ENCODE measurements around the gene PDZD2.
A peak's percentile ranks its signal among the peaks of the same experiment; 100 is the strongest.
"Not testable (repeated sequence)": the region's sequence is repeated elsewhere in the genome, so short reads cannot be mapped to it uniquely, and the experiment has no call there.

The PDZD2 gene

GRCh38 chr5:32090755-32091128 lies 451.8 kb downstream of the PDZD2 start:
- no peak for DNase-seq (ENCODE audit: low read depth in 3 of 3, low spot score in 1 of 3)

- peak; percentile 14 to 36 (median 27) for DNase-seq (ENCODE audit: low read depth in 3 of 3, low spot score in 1 of 3)
Measured at GRCh38 chr5:32092938-32093812, 454.2 kb downstream of the PDZD2 start.

- no peak for DNase-seq (ENCODE audit: low read depth in 3 of 3, low spot score in 1 of 3)
Measured at GRCh38 chr5:32094691-32095090, 455.8 kb downstream of the PDZD2 start.

- no peak for DNase-seq (ENCODE audit: low read depth in 3 of 3, low spot score in 1 of 3)
Measured at GRCh38 chr5:32095261-32095671, 456.3 kb downstream of the PDZD2 start.

- no peak for DNase-seq (ENCODE audit: low read depth in 3 of 3, low spot score in 1 of 3)
Measured at GRCh38 chr5:32096891-32097595, 458.1 kb downstream of the PDZD2 start.

- DNase-seq (ENCODE audit: low read depth in 3 of 3, low spot score in 1 of 3) = no peak
Measured at GRCh38 chr5:32098291-32098690, 459.4 kb downstream of the PDZD2 start.

GRCh38 chr5:32098890-32099310 lies 460.0 kb downstream of the PDZD2 start:
- no peak for DNase-seq (ENCODE audit: low read depth in 3 of 3, low spot score in 1 of 3)

GRCh38 chr5:32099486-32100035 lies 460.6 kb downstream of the PDZD2 start:
- DNase-seq (ENCODE audit: low read depth in 3 of 3, low spot score in 1 of 3) = no peak

- DNase-seq (ENCODE audit: low read depth in 3 of 3, low spot score in 1 of 3) = no peak
Measured at GRCh38 chr5:32100230-32100629, 461.3 kb downstream of the PDZD2 start.

- DNase-seq (ENCODE audit: low read depth in 3 of 3, low spot score in 1 of 3) = no peak
Measured at GRCh38 chr5:32100691-32101302, 461.9 kb downstream of the PDZD2 start.

GRCh38 chr5:32102254-32102986 lies 463.5 kb downstream of the PDZD2 start:
- DNase-seq (ENCODE audit: low read depth in 3 of 3, low spot score in 1 of 3) = no peak

GRCh38 chr5:32103521-32103920 lies 464.6 kb downstream of the PDZD2 start:
- DNase-seq (ENCODE audit: low read depth in 3 of 3, low spot score in 1 of 3) = no peak

- DNase-seq (ENCODE audit: low read depth in 3 of 3, low spot score in 1 of 3) = no peak
Measured at GRCh38 chr5:32107291-32107690, 468.4 kb downstream of the PDZD2 start.

GRCh38 chr5:32108167-32108566 lies 469.2 kb downstream of the PDZD2 start:
- DNase-seq (ENCODE audit: low read depth in 3 of 3, low spot score in 1 of 3) = no peak

GRCh38 chr5:32109236-32109635 lies 470.3 kb downstream of the PDZD2 start:
- no peak for DNase-seq (ENCODE audit: low read depth in 3 of 3, low spot score in 1 of 3)

GRCh38 chr5:32110111-32110696 lies 471.3 kb downstream of the PDZD2 start:
- no peak for DNase-seq (ENCODE audit: low read depth in 3 of 3, low spot score in 1 of 3)

GRCh38 chr5:32115985-32116384 lies 477.1 kb downstream of the PDZD2 start:
- no peak for DNase-seq (ENCODE audit: low read depth in 3 of 3, low spot score in 1 of 3)

GRCh38 chr5:32116574-32117313 lies 477.8 kb downstream of the PDZD2 start:
- DNase-seq (ENCODE audit: low read depth in 3 of 3, low spot score in 1 of 3) = no peak

GRCh38 chr5:32118922-32119321 lies 480.0 kb downstream of the PDZD2 start:
- not testable (repeated sequence) for DNase-seq (ENCODE audit: low read depth in 3 of 3, low spot score in 1 of 3)

Measured in stimulated activated CD4-positive, alpha-beta T cell treated with anti-CD3 and anti-CD28 coated beads, TNF-alpha, amount 100 ng/mL, for 1 hour (primary cell).